ENCODE results near the gene CAPN2.

DNA sequence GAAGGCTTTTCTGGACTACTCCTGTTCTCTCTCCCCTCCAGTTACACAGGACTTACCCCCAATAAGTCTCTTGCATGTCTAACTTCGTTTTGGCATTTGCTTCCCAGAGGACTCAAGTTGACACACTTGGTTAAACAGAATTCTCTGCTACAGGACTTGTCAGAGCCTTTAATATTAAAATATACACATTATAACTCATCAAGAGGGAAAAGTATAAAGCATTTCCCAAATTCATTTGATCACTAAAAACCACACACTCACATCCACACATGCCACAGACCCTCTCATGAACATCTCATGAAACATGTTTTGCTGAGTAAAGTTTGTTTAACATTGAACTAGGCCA, 8.7 kb upstream of the CAPN2 start:
- TF ChIP-seq, protein P1, sequence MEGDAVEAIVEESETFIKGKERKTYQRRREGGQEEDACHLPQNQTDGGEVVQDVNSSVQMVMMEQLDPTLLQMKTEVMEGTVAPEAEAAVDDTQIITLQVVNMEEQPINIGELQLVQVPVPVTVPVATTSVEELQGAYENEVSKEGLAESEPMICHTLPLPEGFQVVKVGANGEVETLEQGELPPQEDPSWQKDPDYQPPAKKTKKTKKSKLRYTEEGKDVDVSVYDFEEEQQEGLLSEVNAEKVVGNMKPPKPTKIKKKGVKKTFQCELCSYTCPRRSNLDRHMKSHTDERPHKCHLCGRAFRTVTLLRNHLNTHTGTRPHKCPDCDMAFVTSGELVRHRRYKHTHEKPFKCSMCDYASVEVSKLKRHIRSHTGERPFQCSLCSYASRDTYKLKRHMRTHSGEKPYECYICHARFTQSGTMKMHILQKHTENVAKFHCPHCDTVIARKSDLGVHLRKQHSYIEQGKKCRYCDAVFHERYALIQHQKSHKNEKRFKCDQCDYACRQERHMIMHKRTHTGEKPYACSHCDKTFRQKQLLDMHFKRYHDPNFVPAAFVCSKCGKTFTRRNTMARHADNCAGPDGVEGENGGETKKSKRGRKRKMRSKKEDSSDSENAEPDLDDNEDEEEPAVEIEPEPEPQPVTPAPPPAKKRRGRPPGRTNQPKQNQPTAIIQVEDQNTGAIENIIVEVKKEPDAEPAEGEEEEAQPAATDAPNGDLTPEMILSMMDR (IDR thresholded peaks at IDR 0.05; ENCODE audit: insufficient read depth, low read length): no peak
- TF ChIP-seq POLR2AphosphoS5 (IDR thresholded peaks at IDR 0.05; ENCODE audit: low read depth) (no peak), GABPA (IDR thresholded peaks at IDR 0.05; ENCODE audit: low read depth) (no peak), SPI1 (IDR thresholded peaks at IDR 0.05; ENCODE audit: borderline replicate concordance, low read depth) (no peak)
- TF ChIP-seq, protein P2, sequence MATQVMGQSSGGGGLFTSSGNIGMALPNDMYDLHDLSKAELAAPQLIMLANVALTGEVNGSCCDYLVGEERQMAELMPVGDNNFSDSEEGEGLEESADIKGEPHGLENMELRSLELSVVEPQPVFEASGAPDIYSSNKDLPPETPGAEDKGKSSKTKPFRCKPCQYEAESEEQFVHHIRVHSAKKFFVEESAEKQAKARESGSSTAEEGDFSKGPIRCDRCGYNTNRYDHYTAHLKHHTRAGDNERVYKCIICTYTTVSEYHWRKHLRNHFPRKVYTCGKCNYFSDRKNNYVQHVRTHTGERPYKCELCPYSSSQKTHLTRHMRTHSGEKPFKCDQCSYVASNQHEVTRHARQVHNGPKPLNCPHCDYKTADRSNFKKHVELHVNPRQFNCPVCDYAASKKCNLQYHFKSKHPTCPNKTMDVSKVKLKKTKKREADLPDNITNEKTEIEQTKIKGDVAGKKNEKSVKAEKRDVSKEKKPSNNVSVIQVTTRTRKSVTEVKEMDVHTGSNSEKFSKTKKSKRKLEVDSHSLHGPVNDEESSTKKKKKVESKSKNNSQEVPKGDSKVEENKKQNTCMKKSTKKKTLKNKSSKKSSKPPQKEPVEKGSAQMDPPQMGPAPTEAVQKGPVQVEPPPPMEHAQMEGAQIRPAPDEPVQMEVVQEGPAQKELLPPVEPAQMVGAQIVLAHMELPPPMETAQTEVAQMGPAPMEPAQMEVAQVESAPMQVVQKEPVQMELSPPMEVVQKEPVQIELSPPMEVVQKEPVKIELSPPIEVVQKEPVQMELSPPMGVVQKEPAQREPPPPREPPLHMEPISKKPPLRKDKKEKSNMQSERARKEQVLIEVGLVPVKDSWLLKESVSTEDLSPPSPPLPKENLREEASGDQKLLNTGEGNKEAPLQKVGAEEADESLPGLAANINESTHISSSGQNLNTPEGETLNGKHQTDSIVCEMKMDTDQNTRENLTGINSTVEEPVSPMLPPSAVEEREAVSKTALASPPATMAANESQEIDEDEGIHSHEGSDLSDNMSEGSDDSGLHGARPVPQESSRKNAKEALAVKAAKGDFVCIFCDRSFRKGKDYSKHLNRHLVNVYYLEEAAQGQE (IDR thresholded peaks at IDR 0.05; ENCODE audit: insufficient replicate concordance, low read depth): no peak
